Ovary (tissue), 9 donors: ENCODE data around the gene FRY. TPM values are rescaled to one million over a fixed set of nuclear protein-coding genes. Genes with fewer than 3 reads are reported as not detected.

Experiments
- DNase-seq, 5 donors: peaks; one replicate each; pipeline ENCODE4 v3.0.0-alpha.2; 2019 to 2020
- H3K27ac ChIP-seq, 2 donors: fragments of 200-600 bp; one replicate each; pipeline versions ENCODE4 v1.5.1 to v1.8.0; 2019 to 2022
- H3K27me3 ChIP-seq: fragments of 200-600 bp; one replicate; pipeline ENCODE4 v1.8.0; 2022
- H3K36me3 ChIP-seq: fragments of 200-600 bp; sonication (generic); one replicate; pipeline ENCODE4 v1.5.1; 2019
- H3K4me1 ChIP-seq: one replicate; pipeline ENCODE4 v1.8.1; 2013; ENCODE audit warnings: mild to moderate bottlenecking, moderate library complexity; ENCODE audit not compliant: insufficient read depth
- H3K4me3 ChIP-seq: fragments of 200-600 bp; sonication (generic); one replicate; pipeline ENCODE4 v1.5.1; 2017
- H3K9me3 ChIP-seq, 2 donors: fragments of 200-600 bp in 1 of 2; sonication (generic) in 1 of 2; one replicate each; pipeline versions ENCODE4 v1.5.1 to v1.8.1; 2013 to 2019; ENCODE audit warnings: mild to moderate bottlenecking in 1 of 2, moderate library complexity in 1 of 2
- EP300 ChIP-seq: sonication (generic); formaldehyde crosslinking; IDR thresholded peaks from one replicate; pipeline ENCODE4 v1.6.1; 2017; ENCODE audit warnings: antibody characterized with exemption
- POLR2A ChIP-seq: fragments of 450-650 bp; IDR thresholded peaks from one replicate; pipeline ENCODE4 v1.6.1; 2017; ENCODE audit warnings: antibody characterized with exemption, mild to moderate bottlenecking, moderate library complexity
- WGBS, 3 donors: extraction: QIAGEN DNeasy Blood & Tissue Kit in 1 of 3; methylation state at CpG; one replicate each; pipeline versions ENCODE4 v1.1.5 to v1.1.7; 2013 to 2017; 5-methylcytosine and 5-hydroxymethylcytosine counted together
- intact Hi-C, 4 donors: fragments of 100-400 bp; cut with DNase I; formaldehyde crosslinking; loops; one replicate each; pipeline versions ENCODE4 v1.11.0 to v1.15.1; 2022 to 2023
- polyA plus RNA-seq, 2 donors: library from polyadenylated mRNA; stranded (reverse); fragments of 200-250 nt in 1 of 2; fragments of 350-450 nt in 1 of 2; fragmentation: Illumina TruSeq in 1 of 2; extraction: RNeasy Lipid Tissue Mini Kit (QIAGEN cat#74804) in 1 of 2; gene quantifications; one replicate each; pipeline ENCODE4 v1.2.3, GENCODE V29; 2013 to 2014
- total RNA-seq, 7 donors: library from RNA; depleted of rRNA in 2 of 7; stranded (reverse); fragments of >200 nt in 2 of 7; fragmentation: NEBNext Ultra II Directional in 3 of 7; extraction: Animal tissue kit (Norgen Biotek cat#: 25700) in 3 of 7; gene quantifications; one replicate each; pipeline versions ENCODE4 v1.1.0 to v1.2.4, GENCODE V29; 2016 to 2023
- TF ChIP-seq, protein P1 (sequence below), 3 donors: fragments of 450-650 bp in 2 of 3; fragments of 200-600 bp in 1 of 3; IDR thresholded peaks; one replicate each; pipeline versions ENCODE4 v1.5.1 to v1.8.0; 2016 to 2022; ENCODE audit warnings: antibody characterized with exemption in 3 of 3, mild to moderate bottlenecking in 1 of 3
- donor health status: DM: no; HTN: no; CAD: no; lungs with moderate emphysema.
- donor health status: DM: no; HTN: no; CAD: no.
- donor health status: Bipolar disorder and iron deficiency.
- donor health status: DM: yes; HTN: yes; CAD: no.
- donor health status: DM: no; HTN: no; CAD: no.
- donor health status: DM: yes; HTN: yes; CAD: no.

Gene FRY
- total and polyA plus RNA-seq, 9 donors, result 11.6 to 36.7 (median 19.4) TPM

DNA sequence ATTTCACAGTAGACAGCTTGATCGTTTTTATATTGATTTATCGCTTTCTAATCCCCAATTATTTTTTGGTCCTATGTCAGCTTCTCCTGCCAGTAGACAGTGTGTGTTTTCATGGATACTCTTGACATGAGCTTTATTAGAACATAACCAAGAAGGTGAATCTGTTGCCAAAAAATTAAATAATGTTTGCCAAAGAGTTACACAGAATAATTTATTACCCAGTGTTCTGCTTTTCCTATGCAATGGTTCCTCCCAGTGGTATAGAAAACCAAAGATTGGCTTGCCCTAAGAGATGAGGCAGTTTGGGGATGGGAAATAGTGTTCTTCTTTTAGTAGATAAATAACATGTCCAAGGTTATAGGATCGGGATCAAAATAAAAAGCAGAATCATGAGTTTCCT is 8.5 kb upstream of the FRY start:
- no peaks in the 10 kb centered on the region for H3K9me3 ChIP-seq
- DNase-seq, result no peak

DNA sequence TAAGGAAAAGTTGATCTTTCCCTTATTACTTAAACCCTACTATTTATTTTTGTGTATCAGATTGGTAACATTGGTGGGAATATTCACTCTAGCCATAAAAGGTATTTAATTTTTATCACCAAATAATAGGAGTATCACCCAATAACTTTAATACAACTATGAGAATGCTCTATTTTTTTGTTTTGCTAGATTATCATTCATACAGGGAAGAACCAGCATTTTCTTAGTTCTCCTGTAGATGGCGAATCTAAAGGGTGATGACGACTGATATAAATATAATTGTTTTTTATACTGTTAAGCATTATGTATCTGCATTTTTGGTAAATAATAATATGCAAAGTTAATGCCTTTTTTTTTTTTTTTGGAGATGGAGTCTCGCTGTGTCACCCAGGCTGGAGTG is 7.9 kb upstream of the FRY start:
- DNase-seq, result no peak
- no peak overlapping the region for H3K27ac ChIP-seq
- no peaks in the 10 kb centered on the region for H3K4me1 ChIP-seq
- 83 to 92% (median 87%) methylated on average over 3 of the region's 3 CpGs for WGBS, 3 donors
- no peaks in the 10 kb centered on the region for H3K36me3 ChIP-seq
- TF ChIP-seq EP300, result no peak
- TF ChIP-seq, protein P1, sequence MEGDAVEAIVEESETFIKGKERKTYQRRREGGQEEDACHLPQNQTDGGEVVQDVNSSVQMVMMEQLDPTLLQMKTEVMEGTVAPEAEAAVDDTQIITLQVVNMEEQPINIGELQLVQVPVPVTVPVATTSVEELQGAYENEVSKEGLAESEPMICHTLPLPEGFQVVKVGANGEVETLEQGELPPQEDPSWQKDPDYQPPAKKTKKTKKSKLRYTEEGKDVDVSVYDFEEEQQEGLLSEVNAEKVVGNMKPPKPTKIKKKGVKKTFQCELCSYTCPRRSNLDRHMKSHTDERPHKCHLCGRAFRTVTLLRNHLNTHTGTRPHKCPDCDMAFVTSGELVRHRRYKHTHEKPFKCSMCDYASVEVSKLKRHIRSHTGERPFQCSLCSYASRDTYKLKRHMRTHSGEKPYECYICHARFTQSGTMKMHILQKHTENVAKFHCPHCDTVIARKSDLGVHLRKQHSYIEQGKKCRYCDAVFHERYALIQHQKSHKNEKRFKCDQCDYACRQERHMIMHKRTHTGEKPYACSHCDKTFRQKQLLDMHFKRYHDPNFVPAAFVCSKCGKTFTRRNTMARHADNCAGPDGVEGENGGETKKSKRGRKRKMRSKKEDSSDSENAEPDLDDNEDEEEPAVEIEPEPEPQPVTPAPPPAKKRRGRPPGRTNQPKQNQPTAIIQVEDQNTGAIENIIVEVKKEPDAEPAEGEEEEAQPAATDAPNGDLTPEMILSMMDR (IDR thresholded peaks at IDR 0.05), result no peak
- no peaks in the 10 kb centered on the region for H3K9me3 ChIP-seq
- H3K27me3 ChIP-seq, result no peaks in the 10 kb centered on the region
- H3K4me3 ChIP-seq, result no peak overlapping the region
- intact Hi-C loops, result loop anchor here in 1 of 4 donors (10.0 kb wide), 1 partner anchor 291 kb away; the partner anchor contains the start of genes BRCA2 and ZAR1L

More for the DNA sequence above, 8.5 kb upstream of the FRY start:
- Histone ChIP-seq H3K27ac (no peak overlapping the region), H3K27me3 (no peaks in the 10 kb centered on the region), H3K36me3 (no peaks in the 10 kb centered on the region), H3K4me1 (no peaks in the 10 kb centered on the region), H3K4me3 (no peak overlapping the region)
- TF ChIP-seq EP300 (no peak), POLR2A (no peak)
- TF ChIP-seq, protein P1 (IDR thresholded peaks at IDR 0.05), result no peak
- intact Hi-C loops, result loop anchor here in 1 of 4 donors (10.0 kb wide), 1 partner anchor 292 kb away; the partner anchor contains the start of genes BRCA2 and ZAR1L
- WGBS, 3 donors, result 81% methylated on average over 3 of the region's 3 CpGs

GRCh38 chr13:32024750-32025149 is 6.8 kb upstream of the FRY start:
- Histone ChIP-seq H3K4me1 (no peaks in the 10 kb centered on the region), H3K9me3 (no peaks in the 10 kb centered on the region), H3K27ac (no peak overlapping the region), H3K27me3 (no peaks in the 10 kb centered on the region), H3K36me3 (no peaks in the 10 kb centered on the region), H3K4me3 (no peak overlapping the region)
- intact Hi-C loops, result loop anchor here in 1 of 4 donors (10.0 kb wide), 1 partner anchor 290 kb away; the partner anchor contains the start of genes BRCA2 and ZAR1L
- TF ChIP-seq, protein P1 (IDR thresholded peaks at IDR 0.05), result no peak
- no peak for TF ChIP-seq EP300
- 95 to 99% (median 98%) methylated on average over 2 of the region's 2 CpGs for WGBS, 3 donors
- no peak for DNase-seq

GRCh38 chr13:32025730-32026129 is 5.8 kb upstream of the FRY start:
- H3K4me1 ChIP-seq, result no peaks in the 10 kb centered on the region
- TF ChIP-seq, protein P1 (IDR thresholded peaks at IDR 0.05), result no peak
- TF ChIP-seq EP300 (no peak), POLR2A (no peak)
- DNase-seq, result no peak
- intact Hi-C loops, result loop anchor here in 1 of 4 donors (10.0 kb wide), 1 partner anchor 289 kb away; the partner anchor contains the start of genes BRCA2 and ZAR1L
- no peaks in the 10 kb centered on the region for H3K9me3 ChIP-seq
- WGBS, 3 donors, result 90 to 94% (median 91%) methylated on average over 2 of the region's 2 CpGs
- no peaks in the 10 kb centered on the region for H3K27me3 ChIP-seq
- no peak overlapping the region for H3K27ac ChIP-seq
- H3K4me3 ChIP-seq, result no peak overlapping the region
- no peaks in the 10 kb centered on the region for H3K36me3 ChIP-seq
